PC-9 (cell line): ENCODE measurements around the gene MAPKAP1.

Experiments
- CTCF ChIP-seq: fragments of 200-600 bp; sonication (generic); conservative IDR thresholded peaks from 2 replicates; pipeline ENCODE4 v1.6.1; 2017; ENCODE audit warnings: mixed run types, antibody characterized with exemption, mild to moderate bottlenecking, moderate library complexity
- EZH2 ChIP-seq: fragments of 200-600 bp; sonication (generic); IDR thresholded peaks from 2 replicates; pipeline ENCODE4 v1.8.0; 2017; ENCODE audit warnings: antibody characterized with exemption, low read depth

DNA sequence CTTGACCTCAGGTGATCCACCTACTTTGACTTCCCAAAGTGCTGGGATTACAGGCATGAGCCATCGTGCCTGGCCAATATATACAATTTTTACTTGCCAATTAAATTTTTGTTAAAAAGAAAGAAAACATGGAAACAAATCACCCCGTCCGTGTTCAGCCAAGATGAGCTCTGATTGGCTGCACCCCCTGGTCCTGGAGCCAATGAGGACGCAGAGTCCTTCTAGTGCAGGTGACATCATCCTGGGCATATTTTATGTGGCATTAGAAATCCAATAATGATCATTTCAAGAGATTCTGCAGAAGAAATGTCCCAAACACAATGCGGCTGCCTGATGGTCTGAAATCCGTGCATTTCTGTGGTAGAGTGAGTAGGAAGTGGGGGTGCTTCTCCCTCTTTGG lies 285.8 kb downstream of the MAPKAP1 start:
- TF ChIP-seq CTCF = no peak
- no peak for TF ChIP-seq EZH2
